GM21529 (cell line): ENCODE data around the gene DBT.
A peak's percentile ranks its signal among the peaks of the same experiment; 100 is the strongest.
"Not testable (repeated sequence)": the region's sequence is repeated elsewhere in the genome, so short reads cannot be mapped to it uniquely, and the experiment has no call there.

Experiments used
- ATAC-seq: cut with Tn5 transposase; IDR thresholded peaks from one replicate; pipeline ENCODE4 v1.9.1; 2021; ENCODE audit not compliant: unreplicated experiment

The DBT gene

DNA sequence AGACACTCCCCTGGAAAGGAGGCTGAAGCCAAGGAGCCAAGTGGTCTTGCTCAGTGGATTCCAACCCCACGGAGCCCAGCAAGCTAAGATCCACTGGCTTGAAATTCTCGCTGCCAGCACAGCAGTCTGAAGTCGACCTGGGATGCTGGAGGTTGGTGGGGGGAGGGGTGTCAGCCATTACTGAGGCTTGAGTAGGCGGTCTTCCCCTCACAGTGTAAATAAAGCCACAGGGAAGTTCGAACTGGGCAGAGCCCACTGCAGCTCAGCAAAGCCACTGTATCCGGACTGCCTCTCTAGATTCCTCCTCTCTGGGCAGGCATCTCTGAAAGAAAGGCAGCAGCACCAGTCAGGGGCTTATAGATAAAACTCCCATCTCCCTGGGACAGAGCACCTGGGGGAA lies 49.6 kb downstream of the DBT start:
- ATAC-seq = not testable (repeated sequence)

DNA sequence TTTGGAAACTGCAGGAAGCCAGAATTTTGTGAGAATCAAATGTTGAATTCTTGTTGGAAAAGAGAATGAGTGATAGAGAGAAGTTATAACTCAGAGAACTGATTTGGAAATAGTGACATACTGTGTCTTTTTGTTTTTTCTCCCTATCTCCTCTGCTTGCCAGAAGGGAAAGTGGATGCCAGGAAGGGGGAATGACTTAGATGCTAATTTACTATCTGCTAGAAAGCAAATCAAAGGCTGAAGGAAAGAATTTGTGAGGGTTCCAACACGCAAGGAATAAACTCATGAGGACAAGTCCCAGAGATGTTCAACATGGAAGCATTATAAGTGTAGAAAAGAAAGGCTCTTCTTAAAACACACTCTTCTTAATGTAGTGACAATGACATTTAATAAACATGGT lies 51.0 kb downstream of the DBT start:
- ATAC-seq = no peak

DNA sequence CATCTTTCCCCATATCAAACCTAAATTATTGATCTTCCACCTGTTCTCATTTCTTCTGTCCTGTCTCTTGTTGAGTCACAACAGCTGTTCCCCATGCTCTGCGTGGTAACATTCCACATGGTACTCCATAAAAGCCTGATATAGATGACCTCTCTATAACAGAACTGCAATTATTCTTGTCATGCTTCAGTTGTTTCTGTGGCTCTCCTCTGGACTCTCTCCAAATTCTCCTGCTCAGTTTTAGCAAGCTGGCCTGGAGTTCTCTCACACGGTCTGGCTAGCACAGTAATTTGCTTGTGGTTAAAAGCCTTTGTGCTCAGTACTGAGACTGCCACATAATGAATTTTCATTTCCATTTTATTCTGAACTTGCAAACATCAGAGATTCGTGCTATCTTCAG lies 61.0 kb downstream of the DBT start:
- ATAC-seq = peak; percentile 57

DNA sequence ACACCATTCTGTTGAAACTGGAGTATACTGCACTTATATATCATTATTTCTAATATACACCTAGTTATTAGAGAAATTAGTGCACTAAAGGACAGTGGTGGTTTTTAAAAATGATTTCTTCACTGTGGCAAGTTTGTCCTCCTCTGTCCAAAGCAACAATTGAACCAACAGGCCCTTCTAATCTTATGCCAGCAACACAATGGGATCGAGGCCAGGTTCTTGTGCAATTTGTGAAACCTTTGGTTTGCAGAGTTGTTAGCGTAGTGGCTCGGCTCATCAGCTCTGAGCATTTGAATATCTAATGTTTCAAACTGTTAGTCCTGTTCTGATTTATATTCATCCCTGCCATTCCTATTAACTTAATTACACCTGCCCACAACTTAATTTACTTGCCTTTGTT lies 61.7 kb downstream of the DBT start:
- ATAC-seq = no peak

DNA sequence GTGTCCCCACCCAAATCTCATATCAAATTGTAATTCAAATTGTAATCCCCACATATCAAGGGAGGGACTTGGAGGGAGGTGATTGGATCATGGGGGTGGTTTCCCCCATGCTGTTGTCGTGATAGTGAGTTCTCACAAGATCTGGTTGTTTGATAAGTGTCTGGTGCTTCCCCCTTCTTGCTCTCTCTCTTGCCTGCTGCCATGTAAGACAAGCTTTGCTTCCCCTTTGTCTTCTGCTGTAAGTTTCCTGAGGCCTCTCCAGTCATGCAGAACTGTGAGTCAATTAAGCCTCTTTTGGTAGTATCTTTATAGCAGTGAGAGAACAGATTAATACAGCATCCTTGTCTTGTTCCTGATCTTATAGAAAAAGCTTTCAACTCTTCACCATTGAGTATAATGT lies 65.1 kb downstream of the DBT start:
- ATAC-seq = peak; percentile 79

DNA sequence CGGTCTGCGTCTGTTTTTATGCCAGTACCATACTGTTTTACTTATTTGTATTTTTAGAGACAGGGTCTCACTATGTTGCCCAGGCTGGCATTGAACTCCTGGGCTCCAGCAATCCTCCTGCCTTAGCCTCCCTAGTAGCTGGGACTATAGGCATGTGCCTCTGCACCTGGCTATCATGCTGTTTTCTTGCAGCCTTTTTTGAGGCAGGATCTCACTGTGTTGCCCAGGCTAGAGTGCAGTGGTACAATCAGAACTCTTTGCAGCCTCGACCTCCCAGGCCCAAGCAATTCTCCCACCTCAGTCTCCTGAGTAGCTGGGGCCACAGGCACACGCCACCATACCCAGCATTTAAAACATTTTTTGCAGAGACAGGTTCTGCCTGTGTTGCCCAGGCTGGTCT lies 66.3 kb downstream of the DBT start:
- no peak for ATAC-seq

DNA sequence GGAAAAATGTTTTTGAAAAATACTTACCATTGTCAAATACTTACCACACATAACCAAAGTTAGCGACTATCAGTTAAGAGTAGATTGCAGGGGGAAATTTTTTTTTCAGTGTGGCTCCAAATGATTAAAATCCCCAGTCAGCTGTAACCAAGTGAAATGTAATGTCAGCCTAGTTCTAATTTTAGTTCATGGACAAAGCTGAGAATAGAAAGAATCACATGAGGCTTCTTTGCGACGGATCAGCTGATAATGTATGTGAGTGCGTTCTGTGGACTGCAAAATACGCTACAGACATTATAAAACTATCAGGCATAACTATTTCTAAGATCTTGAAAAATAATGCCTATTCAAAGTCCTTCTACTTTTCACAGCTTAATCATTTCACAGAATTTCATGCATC lies 71.5 kb downstream of the DBT start, which contains the start of gene LRRC39:
LRRC39 (minus strand) TSS at position 166 of the 400 bp plus-strand sequence. CDS start 9,740 bp downstream, outside the sequence.
- ATAC-seq = no peak

DNA sequence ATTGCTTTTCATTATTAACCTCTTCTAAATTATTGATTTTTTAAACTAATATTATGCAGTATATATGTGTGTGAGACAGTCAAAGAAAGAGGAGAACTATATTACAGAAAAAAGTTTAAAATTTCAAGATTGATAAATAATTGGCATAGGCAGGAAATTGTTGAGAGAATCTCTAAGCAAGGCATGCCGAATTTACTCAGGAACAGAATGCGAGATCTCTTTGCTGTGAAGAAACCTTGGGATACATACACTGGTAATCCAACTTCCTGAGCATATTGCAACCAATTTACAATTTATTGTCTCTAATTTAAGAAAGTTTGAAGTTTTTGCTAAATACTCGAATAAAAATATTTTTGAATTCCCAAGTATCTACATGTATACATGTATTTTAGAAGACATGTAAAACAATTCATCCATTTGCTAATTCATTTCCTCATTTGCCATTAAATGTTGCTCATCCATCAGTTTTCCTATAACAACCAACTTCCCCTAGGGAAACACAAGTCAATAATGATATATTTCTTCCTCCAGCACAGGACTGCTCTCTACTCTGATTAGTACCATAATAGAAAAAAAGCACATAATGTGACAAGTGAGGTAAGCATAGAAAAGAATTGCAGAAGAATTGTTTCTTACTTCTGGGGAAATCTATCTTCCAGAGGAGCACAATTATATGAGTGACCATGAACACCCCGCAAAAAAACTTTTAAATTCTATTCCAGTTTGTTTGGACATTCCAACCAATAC lies 72.2 kb downstream of the DBT start:
- ATAC-seq = no peak

DNA sequence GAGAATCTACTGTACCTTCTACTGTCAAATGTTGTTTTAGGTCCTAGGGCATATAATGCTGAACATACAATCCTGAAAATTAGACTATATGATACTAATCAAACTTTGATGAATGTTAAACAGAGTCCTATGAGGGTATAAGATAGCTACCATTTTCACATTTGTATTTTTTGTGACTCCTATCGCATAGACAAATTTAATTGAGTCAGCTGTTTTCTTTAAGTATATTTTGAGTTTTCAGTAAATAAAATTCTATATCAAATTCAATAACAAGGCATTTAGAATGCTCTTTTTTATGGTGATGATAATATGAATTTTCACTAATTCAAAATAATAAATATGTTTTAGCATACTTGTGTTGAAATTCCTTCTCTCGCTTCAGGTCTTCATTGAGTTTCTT lies 81.6 kb downstream of the DBT start:
- no peak for ATAC-seq

DNA sequence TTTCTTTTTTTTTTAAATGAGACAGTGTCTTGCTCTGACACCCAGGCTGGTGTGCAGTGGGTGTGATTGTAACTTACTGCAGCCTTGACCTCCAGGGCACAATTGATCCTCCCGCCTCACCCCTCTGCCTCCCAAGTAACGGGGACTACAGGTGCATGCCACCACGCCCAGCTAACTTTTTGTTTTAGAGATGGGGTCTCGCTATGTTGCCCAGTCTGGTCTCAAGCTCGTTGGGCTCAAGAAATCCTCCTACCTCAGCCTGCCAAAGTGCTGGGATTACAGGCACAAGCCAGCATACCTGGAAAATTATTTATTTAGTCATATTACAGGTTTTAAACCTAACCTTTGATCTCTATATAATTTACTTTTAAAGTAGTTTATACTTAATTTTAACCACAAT lies 84.9 kb downstream of the DBT start:
- ATAC-seq = no peak

DNA sequence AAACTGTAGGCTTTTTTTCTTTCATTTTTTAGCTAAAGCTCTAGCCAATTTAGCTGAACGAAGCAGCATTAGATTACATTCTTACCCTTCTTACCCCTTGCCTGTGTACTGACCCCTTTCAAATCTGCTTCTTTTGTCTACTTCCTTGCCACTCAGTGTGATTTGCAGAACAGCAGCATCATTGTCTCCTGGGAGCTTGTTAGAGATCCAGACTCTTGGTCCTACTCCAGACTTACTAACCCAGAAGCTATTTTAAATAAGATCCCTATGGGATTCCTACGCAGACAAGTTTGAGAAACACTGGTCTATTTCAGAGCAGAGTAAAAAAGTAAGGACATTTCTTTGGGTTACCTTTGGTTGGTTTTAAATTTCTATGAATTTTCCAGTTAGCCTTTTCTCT lies 85.4 kb downstream of the DBT start:
- no peak for ATAC-seq

DNA sequence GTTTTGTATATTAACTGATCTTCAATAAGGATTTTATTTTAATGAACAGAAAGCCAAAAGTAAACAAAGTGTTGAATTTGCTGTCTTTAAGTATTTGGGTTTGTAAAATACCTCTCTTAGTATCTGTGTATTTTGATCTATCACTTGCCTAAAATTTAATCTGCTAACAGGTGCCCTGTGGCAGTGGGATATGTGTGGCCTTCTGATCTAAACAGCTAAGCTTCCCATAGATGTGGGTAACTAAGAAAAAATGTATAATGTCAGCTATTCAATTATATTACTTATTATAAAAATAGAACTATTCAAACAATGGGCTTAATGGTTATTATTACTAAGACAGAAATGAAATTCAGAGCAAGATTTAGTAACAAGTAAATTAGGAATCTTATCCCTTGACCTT lies 86.8 kb downstream of the DBT start:
- ATAC-seq = no peak

DNA sequence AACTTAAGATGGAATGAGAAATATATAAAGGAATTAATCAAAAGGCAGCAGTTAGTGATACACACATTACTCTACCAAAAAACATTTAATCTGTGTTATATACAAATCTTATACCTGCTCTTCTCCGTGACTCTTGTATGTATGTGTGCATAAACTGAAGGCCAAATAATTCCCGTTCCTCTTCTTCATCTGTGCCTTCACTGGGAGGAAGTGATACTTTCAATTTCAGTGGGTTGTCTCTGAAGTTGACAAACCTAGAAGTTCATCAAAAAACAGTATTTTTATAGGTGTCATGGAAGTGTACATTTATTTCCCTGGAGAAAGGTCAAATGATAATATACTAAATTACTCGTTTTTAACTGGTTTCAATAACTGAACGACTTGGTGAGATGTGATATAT lies 97.4 kb downstream of the DBT start:
- ATAC-seq = peak; percentile 96

DNA sequence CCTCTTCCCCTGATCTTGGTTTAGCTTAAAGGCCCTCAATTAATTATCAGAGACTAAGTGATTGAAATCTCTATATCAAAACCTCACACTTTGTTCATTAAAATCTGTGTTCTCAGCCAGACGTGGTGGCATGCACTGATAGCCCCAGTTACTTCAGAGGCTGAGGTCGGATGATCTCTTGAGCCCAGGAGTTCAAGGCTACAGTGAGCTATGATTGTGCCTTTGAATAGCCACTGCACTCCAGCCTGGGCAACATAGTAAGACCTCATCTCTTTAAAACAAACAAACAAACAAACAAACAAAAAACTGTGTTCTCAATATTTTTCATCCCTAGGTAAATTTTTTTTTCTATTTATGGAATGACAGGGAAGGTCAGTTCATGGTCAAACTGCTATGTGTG lies 98.0 kb downstream of the DBT start:
- ATAC-seq = no peak

DNA sequence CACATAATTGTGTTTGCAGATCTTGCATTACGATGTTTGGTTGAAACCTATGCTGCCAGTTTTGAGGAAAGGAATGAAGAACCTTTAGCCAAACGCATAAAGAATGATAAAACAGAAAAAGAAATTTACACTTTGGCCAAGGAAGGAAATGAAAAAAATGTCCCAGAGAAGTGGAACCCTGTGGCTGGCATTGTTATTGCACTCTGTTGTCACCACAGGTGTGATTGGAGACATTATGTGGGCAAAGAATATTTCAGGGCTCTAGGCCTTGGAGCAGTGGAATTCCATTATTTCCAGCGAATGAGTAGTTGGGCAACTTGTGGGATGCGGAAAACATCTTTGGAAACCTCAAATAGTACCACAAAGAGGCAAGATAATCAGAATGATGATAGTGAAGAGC lies 101.8 kb downstream of the DBT start:
- no peak for ATAC-seq

DNA sequence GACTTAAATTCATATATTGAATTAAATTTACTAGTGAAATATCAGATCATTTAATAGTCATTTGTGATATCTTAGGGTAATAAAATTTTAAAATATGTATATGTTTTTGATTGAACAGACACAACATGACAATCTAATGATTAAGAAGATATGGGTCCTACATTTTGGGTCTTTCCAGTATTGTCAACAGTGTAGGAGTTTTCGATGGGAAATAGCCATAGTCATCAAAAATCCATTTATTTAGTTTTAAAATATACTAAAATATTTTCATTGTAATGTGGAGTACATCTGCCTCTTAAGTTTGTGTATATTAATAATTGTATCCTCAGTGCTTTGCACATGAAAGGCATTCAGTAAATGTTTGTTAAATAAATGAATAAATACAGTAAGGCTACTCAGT lies 102.7 kb downstream of the DBT start:
- ATAC-seq = no peak

DNA sequence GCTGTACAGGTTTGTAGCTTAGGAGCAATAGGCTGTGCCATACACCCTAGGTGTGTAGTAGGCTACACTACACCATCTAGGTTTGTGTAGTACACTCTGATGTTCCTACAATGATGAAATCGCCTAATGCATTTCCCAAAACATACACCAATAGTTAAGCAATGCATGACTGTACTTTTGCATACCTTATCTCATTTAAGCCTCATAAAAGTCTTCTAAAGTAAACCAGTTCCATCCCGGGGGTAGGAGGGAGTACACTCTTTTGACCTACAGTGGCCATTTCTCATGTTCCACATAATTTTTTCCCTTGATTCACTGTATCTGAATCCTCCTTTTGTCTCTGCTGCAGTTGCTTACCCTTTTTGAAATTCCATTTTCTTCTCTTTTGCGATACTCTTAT lies 104.5 kb downstream of the DBT start:
- ATAC-seq = no peak

DNA sequence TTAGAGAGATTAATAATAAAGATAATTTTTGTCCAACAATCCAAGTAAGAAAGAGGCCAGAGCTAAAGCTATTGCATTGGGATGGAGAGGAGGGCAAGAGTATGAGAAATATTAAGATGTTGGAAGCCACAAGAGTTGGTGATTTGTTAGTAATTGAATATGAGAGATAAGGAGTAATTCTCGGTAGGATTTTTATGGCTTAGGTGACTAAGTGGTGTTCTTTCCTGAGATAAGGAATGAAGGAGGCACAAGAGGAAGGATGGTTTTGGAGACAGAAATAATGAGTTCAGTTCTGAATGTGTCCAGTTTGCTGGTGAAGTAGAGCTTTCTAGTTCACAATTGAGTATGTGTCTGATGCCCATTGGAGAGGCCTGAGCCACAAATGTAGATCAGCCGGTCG lies 107.3 kb downstream of the DBT start:
- ATAC-seq = no peak

DNA sequence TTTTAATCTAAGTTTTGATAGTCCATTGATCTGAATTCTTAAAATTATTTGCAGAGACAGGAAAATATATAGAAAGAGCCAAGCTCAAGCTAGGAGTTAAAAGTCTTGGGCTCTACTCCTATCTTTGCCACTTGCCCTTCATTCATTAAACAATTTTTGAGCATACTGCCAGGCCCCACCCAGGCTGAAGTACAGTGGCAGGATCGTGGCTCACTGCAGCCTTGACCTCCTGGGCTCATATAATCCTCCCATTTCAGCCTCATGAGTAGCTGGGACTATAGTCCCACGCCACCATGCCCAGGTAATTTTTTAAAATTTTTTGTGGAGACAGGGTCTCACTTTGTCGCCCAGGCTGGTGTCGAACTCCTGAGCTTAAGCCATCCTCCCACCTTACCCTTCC lies 108.4 kb downstream of the DBT start:
- no peak for ATAC-seq

DNA sequence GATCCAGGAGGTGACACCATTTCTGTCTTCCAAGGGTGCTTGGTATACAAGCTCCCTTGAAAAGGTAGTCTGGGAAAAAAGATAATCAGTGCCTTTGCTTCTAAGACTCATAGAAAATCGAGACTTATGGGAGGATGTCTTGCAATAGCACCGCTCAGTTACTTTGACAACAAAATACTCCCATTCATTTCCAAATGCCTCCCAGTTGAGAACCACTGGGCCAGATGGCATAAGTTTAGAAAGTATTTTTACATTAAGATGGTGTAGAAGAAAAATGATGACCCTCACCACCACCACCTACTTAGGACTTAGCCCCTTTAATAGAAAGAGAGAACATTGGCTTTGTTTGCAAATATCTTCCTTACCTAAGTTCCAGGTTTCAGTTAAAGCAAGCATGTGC lies 112.0 kb downstream of the DBT start:
- no peak for ATAC-seq
